H1 (cell line): ENCODE measurements around the gene MCF2L2. TPM values are rescaled to one million over a fixed set of nuclear protein-coding genes. Genes with fewer than 3 reads are reported as not detected.

Source experiments
- CEBPB ChIP-seq: IDR thresholded peaks from 2 replicates; pipeline ENCODE4 v1.6.1; 2012; ENCODE audit warnings: low read depth, low read length
- SAP30 ChIP-seq: fragments of 300-600 bp; sonication (generic); IDR thresholded peaks from 2 replicates; pipeline ENCODE4 v1.7.1; 2012; ENCODE audit warnings: low read length, moderate library complexity, mild to moderate bottlenecking, inconsistent platforms; ENCODE audit not compliant: insufficient read depth, insufficient replicate concordance
- polyA plus RNA-seq, 7 experiments: library from polyadenylated mRNA; depleted of rRNA in 3 of 7; stranded (reverse) in 5 of 7; unstranded in 2 of 7; fragments of >200 nt in 5 of 7; fragments of 200-250 nt in 2 of 7; gene quantifications; 1 replicate in 5 of 7; 2 replicates in 1 of 7; 4 replicates in 1 of 7; pipeline versions ENCODE4 v1.2.1 to v1.2.3, GENCODE V29; 2011 to 2013; ENCODE audit warnings: missing spikeins in 2 of 7, mixed read lengths in 2 of 7
- total RNA-seq: library from RNA; stranded (reverse); fragmentation: NEBNext Ultra II Directional; extraction: Animal tissue kit (Norgen Biotek cat#: 25700); gene quantifications from 2 replicates; pipeline ENCODE4 v1.2.1, GENCODE V29; 2021
- TF ChIP-seq, protein P1 (sequence below): IDR thresholded peaks from 2 replicates; pipeline ENCODE4 v1.6.1; 2012; ENCODE audit warnings: inconsistent platforms

The MCF2L2 gene
- total and polyA plus RNA-seq, 2 of the 8 experiments (the other 6 are each of a cell fraction or from before 2014, with no cell fraction given): 4.1 to 13.7 TPM

GRCh38 chr3:183410759-183411158, 17.7 kb downstream of the MCF2L2 start (continued):
- TF ChIP-seq SAP30 (no peak), CEBPB (no peak)
- TF ChIP-seq, protein P1, sequence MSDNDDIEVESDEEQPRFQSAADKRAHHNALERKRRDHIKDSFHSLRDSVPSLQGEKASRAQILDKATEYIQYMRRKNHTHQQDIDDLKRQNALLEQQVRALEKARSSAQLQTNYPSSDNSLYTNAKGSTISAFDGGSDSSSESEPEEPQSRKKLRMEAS: no peak
